ENCODE data around the gene ARHGAP26. TPM values are rescaled to one million over a fixed set of nuclear protein-coding genes. Genes with fewer than 3 reads are reported as not detected.
A peak's percentile ranks its signal among the peaks of the same experiment; 100 is the strongest.

Gene ARHGAP26
- total RNA-seq, 1 experiment from 2014 or later = 54.3 TPM

DNA sequence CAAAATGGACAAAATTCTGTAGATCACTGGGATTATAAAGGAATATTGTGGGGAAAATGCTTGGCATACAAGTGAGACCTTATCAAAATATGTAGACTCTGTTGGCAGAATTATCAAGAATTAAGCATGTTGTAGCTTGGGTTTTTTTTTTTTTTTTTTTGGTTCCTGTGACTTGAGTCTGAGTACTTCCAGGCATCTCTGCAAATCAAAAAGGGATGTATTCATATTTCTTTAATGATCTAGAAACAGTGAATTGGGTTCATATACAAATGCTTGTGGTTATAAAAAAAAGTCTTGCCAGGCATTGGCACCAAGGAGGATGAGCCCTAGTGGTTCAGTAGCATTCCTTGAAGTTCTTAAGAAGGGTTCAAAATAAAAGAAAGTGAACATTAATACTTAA, 292.2 kb downstream of the ARHGAP26 start:
- H3K4me3 Mint-ChIP-seq (ENCODE audit: unreplicated experiment) = no peak overlapping the region
- H3K9me3 Mint-ChIP-seq (ENCODE audit: unreplicated experiment) = no peaks in the 10 kb centered on the region
- POLR2A ChIA-PET = interaction anchor here (0.5 to 6.4 kb wide), 23 partner anchors 7 to 840 kb away, joined by 3 to 44 read pairs (median 4); no protein-coding TSS in a partner anchor
- H3K36me3 Mint-ChIP-seq (ENCODE audit: insufficient read depth, unreplicated experiment) = peaks cover 27% of the 10 kb centered on the region
- H3K4me1 Mint-ChIP-seq (ENCODE audit: insufficient read depth, unreplicated experiment) = peaks cover 46% of the 10 kb centered on the region
- no TSS peak for BruUV-seq (replicated peaks)
- no peaks in the 10 kb centered on the region for H3K27me3 Mint-ChIP-seq (ENCODE audit: insufficient read depth, unreplicated experiment)
- no peak for DNase-seq (ENCODE audit: unreplicated experiment)
- CTCF ChIA-PET = interaction anchor here (0.7 to 2.4 kb wide), 4 partner anchors 12 to 184 kb away, joined by 3 to 7 read pairs (median 6); no protein-coding TSS in a partner anchor
- intact Hi-C loops (cut with micrococcal nuclease) = no loop called here
- peak overlapping the region; percentile 81 for H3K27ac Mint-ChIP-seq (ENCODE audit: low read depth, unreplicated experiment)
- TF ChIP-seq, protein P1, sequence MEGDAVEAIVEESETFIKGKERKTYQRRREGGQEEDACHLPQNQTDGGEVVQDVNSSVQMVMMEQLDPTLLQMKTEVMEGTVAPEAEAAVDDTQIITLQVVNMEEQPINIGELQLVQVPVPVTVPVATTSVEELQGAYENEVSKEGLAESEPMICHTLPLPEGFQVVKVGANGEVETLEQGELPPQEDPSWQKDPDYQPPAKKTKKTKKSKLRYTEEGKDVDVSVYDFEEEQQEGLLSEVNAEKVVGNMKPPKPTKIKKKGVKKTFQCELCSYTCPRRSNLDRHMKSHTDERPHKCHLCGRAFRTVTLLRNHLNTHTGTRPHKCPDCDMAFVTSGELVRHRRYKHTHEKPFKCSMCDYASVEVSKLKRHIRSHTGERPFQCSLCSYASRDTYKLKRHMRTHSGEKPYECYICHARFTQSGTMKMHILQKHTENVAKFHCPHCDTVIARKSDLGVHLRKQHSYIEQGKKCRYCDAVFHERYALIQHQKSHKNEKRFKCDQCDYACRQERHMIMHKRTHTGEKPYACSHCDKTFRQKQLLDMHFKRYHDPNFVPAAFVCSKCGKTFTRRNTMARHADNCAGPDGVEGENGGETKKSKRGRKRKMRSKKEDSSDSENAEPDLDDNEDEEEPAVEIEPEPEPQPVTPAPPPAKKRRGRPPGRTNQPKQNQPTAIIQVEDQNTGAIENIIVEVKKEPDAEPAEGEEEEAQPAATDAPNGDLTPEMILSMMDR (IDR thresholded peaks at IDR 0.05; ENCODE audit: unreplicated experiment) = no peak

DNA sequence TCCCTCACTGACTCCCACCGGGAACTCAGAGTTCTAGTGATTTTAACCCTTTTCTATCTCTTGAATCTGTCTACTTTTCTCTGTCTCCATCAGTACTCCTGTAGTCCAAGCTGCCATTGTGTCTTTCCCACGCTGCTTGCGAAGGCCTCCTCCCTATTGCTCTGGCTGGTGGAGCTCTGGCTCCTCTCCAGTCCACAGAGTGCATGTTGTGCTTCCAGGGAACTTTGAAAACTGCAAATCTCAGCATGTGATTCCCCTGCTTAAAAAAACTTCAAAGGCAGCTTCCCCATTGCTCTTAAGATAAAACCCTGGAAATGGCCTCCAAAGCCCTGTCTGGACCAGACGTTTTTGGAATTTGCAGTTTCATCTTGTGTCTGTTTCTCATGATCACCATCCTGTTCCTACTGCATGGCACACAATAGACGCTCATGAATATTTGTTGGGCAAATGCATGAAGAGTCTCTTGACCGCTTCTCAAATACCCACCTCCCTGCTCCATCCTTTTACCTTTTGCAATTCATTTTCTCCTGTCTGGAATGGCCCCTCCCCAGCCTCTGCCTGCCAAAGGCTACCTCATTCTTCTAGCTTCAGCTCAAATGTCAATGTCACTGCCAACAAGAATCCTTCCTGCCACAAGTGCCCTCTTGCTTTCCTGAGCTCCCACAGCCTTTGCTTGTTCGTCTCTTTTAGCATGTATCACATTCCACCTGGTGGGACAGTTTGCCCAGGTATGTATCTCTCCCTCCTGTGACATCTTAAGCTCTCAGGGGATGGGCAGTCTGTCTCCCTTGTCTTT, 293.2 kb downstream of the ARHGAP26 start:
- Mint-ChIP-seq H3K27ac (ENCODE audit: low read depth, unreplicated experiment) (no peak overlapping the region), H3K36me3 (ENCODE audit: insufficient read depth, unreplicated experiment) (peaks cover 29% of the 10 kb centered on the region), H3K4me3 (ENCODE audit: unreplicated experiment) (no peak overlapping the region), H3K27me3 (ENCODE audit: insufficient read depth, unreplicated experiment) (no peaks in the 10 kb centered on the region), H3K4me1 (ENCODE audit: insufficient read depth, unreplicated experiment) (peaks cover 46% of the 10 kb centered on the region), H3K9me3 (ENCODE audit: unreplicated experiment) (no peaks in the 10 kb centered on the region)
- TF ChIP-seq, protein P1 (IDR thresholded peaks at IDR 0.05; ENCODE audit: unreplicated experiment) = no peak
- ChIA-PET CTCF (interaction anchor here (0.6 to 2.4 kb wide), 7 partner anchors 11 to 149 kb away, joined by 3 to 7 read pairs (median 4); no protein-coding TSS in a partner anchor), POLR2A (interaction anchor here (0.6 to 6.4 kb wide), 28 partner anchors 12 to 708 kb away, joined by 3 to 44 read pairs (median 4); no protein-coding TSS in a partner anchor)
- intact Hi-C loops (cut with micrococcal nuclease) = no loop called here
- DNase-seq (ENCODE audit: unreplicated experiment) = no peak
- no TSS peak for BruUV-seq (replicated peaks)

DNA sequence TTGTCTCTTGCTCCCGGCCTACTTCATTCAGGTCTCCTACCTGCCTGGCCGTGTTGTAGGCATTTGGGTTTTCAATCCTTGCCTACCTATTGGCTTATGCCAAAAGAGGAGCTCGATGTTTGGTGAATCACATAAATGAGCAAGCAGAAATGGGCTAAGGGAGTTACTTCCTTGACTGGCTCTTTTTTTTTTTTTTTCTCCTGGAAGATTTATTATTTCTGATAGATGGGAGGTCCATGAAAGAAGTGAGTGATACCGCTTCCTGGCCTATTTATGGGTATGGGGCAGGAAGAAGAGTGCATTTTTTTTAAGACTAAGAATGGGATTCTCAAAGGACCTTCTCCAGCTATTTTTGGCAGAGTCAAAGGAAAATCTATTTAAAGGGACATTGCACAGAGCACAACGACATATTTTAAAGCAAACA, 294.1 kb downstream of the ARHGAP26 start:
- peak; percentile 30 for DNase-seq (ENCODE audit: unreplicated experiment)
- no peak overlapping the region for H3K27ac Mint-ChIP-seq (ENCODE audit: low read depth, unreplicated experiment)
- H3K9me3 Mint-ChIP-seq (ENCODE audit: unreplicated experiment) = no peaks in the 10 kb centered on the region
- ChIA-PET POLR2A (interaction anchor here (0.6 to 6.4 kb wide), 28 partner anchors 11 to 707 kb away, joined by 3 to 44 read pairs (median 4); no protein-coding TSS in a partner anchor), CTCF (interaction anchor here (0.7 to 2.4 kb wide), 6 partner anchors 10 to 148 kb away, joined by 3 to 7 read pairs (median 4); no protein-coding TSS in a partner anchor)
- H3K36me3 Mint-ChIP-seq (ENCODE audit: insufficient read depth, unreplicated experiment) = peaks cover 23% of the 10 kb centered on the region
- no peaks in the 10 kb centered on the region for H3K27me3 Mint-ChIP-seq (ENCODE audit: insufficient read depth, unreplicated experiment)
- TF ChIP-seq, protein P1 (IDR thresholded peaks at IDR 0.05; ENCODE audit: unreplicated experiment) = no peak
- intact Hi-C loops (cut with micrococcal nuclease) = no loop called here
- H3K4me1 Mint-ChIP-seq (ENCODE audit: insufficient read depth, unreplicated experiment) = peaks cover 46% of the 10 kb centered on the region
- H3K4me3 Mint-ChIP-seq (ENCODE audit: unreplicated experiment) = no peak overlapping the region
- BruUV-seq (replicated peaks) = no TSS peak

DNA sequence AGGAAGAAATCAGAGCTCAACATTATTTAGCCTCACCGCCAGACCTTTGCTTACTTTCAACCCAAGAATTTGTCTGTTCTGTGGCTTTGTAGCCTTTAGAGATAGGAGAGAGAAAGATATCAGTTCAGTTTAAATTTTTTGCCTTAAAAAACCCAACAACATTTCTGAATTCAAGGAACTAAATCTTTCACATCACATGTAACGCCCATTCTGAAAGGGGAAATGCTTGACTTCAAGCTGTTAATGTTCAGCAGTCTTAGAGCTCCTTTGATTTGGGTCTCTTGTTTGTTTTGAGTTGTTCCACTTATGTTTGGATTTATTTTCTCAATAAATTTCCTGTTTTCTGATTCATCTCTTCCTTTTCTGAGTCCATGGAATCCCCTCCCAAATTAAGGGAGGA, 294.5 kb downstream of the ARHGAP26 start:
- Mint-ChIP-seq H3K4me3 (ENCODE audit: unreplicated experiment) (no peak overlapping the region), H3K27ac (ENCODE audit: low read depth, unreplicated experiment) (peak overlapping the region; percentile 47), H3K36me3 (ENCODE audit: insufficient read depth, unreplicated experiment) (peaks cover 18% of the 10 kb centered on the region), H3K27me3 (ENCODE audit: insufficient read depth, unreplicated experiment) (no peaks in the 10 kb centered on the region), H3K9me3 (ENCODE audit: unreplicated experiment) (no peaks in the 10 kb centered on the region), H3K4me1 (ENCODE audit: insufficient read depth, unreplicated experiment) (peaks cover 46% of the 10 kb centered on the region)
- TF ChIP-seq, protein P1 (IDR thresholded peaks at IDR 0.05; ENCODE audit: unreplicated experiment) = no peak
- intact Hi-C loops (cut with micrococcal nuclease) = no loop called here
- no TSS peak for BruUV-seq (replicated peaks)
- no peak for DNase-seq (ENCODE audit: unreplicated experiment)
- ChIA-PET CTCF (interaction anchor here (0.7 to 2.4 kb wide), 6 partner anchors 9 to 148 kb away, joined by 3 to 7 read pairs (median 4); no protein-coding TSS in a partner anchor), POLR2A (interaction anchor here (0.6 to 6.4 kb wide), 24 partner anchors 11 to 354 kb away, joined by 3 to 44 read pairs (median 4); no protein-coding TSS in a partner anchor)

Data from MCF 10A (cell line).